Breast epithelium (tissue), 4 donors: ENCODE data around the gene CCDC30. TPM values are rescaled to one million over a fixed set of nuclear protein-coding genes. Genes with fewer than 3 reads are reported as not detected.
A peak's percentile ranks its signal among the peaks of the same experiment; 100 is the strongest.

Experiments used
- DNase-seq, 2 donors: peaks; one replicate each; pipeline ENCODE4 v3.0.0-alpha.2; 2019; ENCODE audit warnings: low spot score in 2 of 2
- H3K27ac ChIP-seq, 2 donors: fragments of 200-600 bp; sonication (generic) in 1 of 2; one replicate each; pipeline ENCODE4 v1.5.1; 2016 to 2019; ENCODE audit warnings: mild to moderate bottlenecking in 1 of 2
- H3K27me3 ChIP-seq, 2 donors: fragments of 200-600 bp; sonication (generic) in 1 of 2; one replicate each; pipeline versions ENCODE4 v1.5.1 to v1.6.0; 2017 to 2019; ENCODE audit warnings: control low read depth in 1 of 2, mild to moderate bottlenecking in 1 of 2
- H3K36me3 ChIP-seq: fragments of 200-600 bp; one replicate; pipeline ENCODE4 v1.5.1; 2019
- H3K4me1 ChIP-seq, 2 donors: fragments of 200-600 bp; sonication (generic); one replicate each; pipeline ENCODE4 v1.5.1; 2016 to 2019; ENCODE audit warnings: control low read depth in 1 of 2
- H3K4me3 ChIP-seq, 3 donors: fragments of 200-600 bp; sonication (generic); 1 replicate in 2 of 3; 2 replicates in 1 of 3; pipeline ENCODE4 v1.5.1; 2016 to 2019; ENCODE audit warnings: mild to moderate bottlenecking in 3 of 3, moderate library complexity in 2 of 3
- H3K9me3 ChIP-seq, 2 donors: fragments of 200-600 bp; sonication (generic) in 1 of 2; one replicate each; pipeline ENCODE4 v1.5.1; 2016 to 2019; ENCODE audit warnings: control low read depth in 1 of 2
- POLR2A ChIP-seq: fragments of 450-650 bp; IDR thresholded peaks from one replicate; pipeline ENCODE4 v1.6.1; 2016; ENCODE audit warnings: antibody characterized with exemption, mild to moderate bottlenecking, moderate library complexity
- POLR2AphosphoS5 ChIP-seq, 3 donors: sonication (generic); formaldehyde crosslinking; IDR thresholded peaks; one replicate each; pipeline ENCODE4 v1.6.1; 2017; ENCODE audit warnings: antibody characterized with exemption in 3 of 3
- intact Hi-C: fragments of 100-400 bp; cut with DNase I; formaldehyde crosslinking; loops from one replicate; pipeline ENCODE4 v1.15.1; 2023; ENCODE audit warnings: low total_unique reads
- total RNA-seq, 3 donors: library from RNA; depleted of rRNA; stranded (reverse); fragments of >200 nt; gene quantifications; one replicate each; pipeline ENCODE4 v1.1.0, GENCODE V29; 2016
- TF ChIP-seq, protein P1 (sequence below), 3 donors: fragments of 450-650 bp; IDR thresholded peaks; one replicate each; pipeline ENCODE4 v1.5.1; 2016 to 2017; ENCODE audit warnings: antibody characterized with exemption in 3 of 3, mild to moderate bottlenecking in 3 of 3, moderate library complexity in 3 of 3

CCDC30 gene
- total RNA-seq, 3 donors from 2014 or later = 3.4 to 15.4 (median 14.0) TPM

DNA sequence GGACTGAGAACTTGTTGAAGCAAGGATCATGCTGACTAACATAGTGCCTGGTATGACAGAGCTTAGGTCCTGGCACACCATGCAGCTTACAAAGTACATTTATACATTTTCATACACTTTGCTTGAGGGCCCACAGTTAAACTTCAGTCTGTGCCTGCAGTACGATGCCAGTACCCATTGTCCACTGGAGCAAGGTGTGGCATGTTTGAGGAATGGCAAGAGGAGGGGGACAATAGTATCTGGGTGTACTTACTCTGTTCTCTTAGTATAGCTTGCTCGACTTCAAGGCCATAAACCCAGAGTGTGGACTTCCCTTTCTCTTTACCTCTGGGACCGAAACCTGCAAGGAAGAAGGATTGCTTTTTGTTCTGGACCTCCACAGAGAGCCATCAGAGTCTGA lies 212.4 kb downstream of the CCDC30 start:
- H3K27me3 ChIP-seq = no peaks in the 10 kb centered on the region
- no peaks in the 10 kb centered on the region for H3K9me3 ChIP-seq
- intact Hi-C loops = loop anchor here (5.0 kb wide), 1 partner anchor 1653 kb away; the partner anchor contains the start of gene SLFNL1
- no peak overlapping the region for H3K4me3 ChIP-seq
- DNase-seq = no peak
- no peaks in the 10 kb centered on the region for H3K4me1 ChIP-seq
- H3K36me3 ChIP-seq = no peaks in the 10 kb centered on the region
- TF ChIP-seq POLR2AphosphoS5 (IDR thresholded peaks at IDR 0.05) (no peak), POLR2A (no peak)
- TF ChIP-seq, protein P1, sequence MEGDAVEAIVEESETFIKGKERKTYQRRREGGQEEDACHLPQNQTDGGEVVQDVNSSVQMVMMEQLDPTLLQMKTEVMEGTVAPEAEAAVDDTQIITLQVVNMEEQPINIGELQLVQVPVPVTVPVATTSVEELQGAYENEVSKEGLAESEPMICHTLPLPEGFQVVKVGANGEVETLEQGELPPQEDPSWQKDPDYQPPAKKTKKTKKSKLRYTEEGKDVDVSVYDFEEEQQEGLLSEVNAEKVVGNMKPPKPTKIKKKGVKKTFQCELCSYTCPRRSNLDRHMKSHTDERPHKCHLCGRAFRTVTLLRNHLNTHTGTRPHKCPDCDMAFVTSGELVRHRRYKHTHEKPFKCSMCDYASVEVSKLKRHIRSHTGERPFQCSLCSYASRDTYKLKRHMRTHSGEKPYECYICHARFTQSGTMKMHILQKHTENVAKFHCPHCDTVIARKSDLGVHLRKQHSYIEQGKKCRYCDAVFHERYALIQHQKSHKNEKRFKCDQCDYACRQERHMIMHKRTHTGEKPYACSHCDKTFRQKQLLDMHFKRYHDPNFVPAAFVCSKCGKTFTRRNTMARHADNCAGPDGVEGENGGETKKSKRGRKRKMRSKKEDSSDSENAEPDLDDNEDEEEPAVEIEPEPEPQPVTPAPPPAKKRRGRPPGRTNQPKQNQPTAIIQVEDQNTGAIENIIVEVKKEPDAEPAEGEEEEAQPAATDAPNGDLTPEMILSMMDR (IDR thresholded peaks at IDR 0.05) = no peak
- no peak overlapping the region for H3K27ac ChIP-seq

GRCh38 chr1:42676534-42677087 lies 213.5 kb downstream of the CCDC30 start:
- Histone ChIP-seq H3K27me3 (no peaks in the 10 kb centered on the region), H3K4me3 (no peak overlapping the region), H3K27ac (no peak overlapping the region), H3K4me1 (no peaks in the 10 kb centered on the region), H3K9me3 (no peaks in the 10 kb centered on the region), H3K36me3 (no peaks in the 10 kb centered on the region)
- intact Hi-C loops = loop anchor here (5.0 kb wide), 1 partner anchor 1654 kb away; the partner anchor contains the start of gene SLFNL1
- DNase-seq = no peak
- TF ChIP-seq POLR2A = no peak
- TF ChIP-seq, protein P1 (IDR thresholded peaks at IDR 0.05) = no peak
- no peak for TF ChIP-seq POLR2AphosphoS5 (IDR thresholded peaks at IDR 0.05)

GRCh38 chr1:42679364-42679983 lies 216.4 kb downstream of the CCDC30 start:
- intact Hi-C loops = loop anchor here (5.0 kb wide), 1 partner anchor 1657 kb away; the partner anchor contains the start of gene SLFNL1
- Histone ChIP-seq H3K36me3 (no peaks in the 10 kb centered on the region), H3K27ac (peak overlapping the region in 1 of 2 donors; percentile 48), H3K9me3 (no peaks in the 10 kb centered on the region), H3K27me3 (no peaks in the 10 kb centered on the region), H3K4me3 (no peak overlapping the region), H3K4me1 (peaks cover 4 to 12% of the 10 kb centered on the region in 2 donors)
- TF ChIP-seq, protein P1 (IDR thresholded peaks at IDR 0.05) = no peak
- TF ChIP-seq POLR2A (no peak), POLR2AphosphoS5 (IDR thresholded peaks at IDR 0.05) (no peak)
- no peak for DNase-seq

GRCh38 chr1:42680055-42680454 lies 217.0 kb downstream of the CCDC30 start:
- H3K27me3 ChIP-seq = no peaks in the 10 kb centered on the region
- no peak for TF ChIP-seq POLR2AphosphoS5 (IDR thresholded peaks at IDR 0.05)
- no peak for TF ChIP-seq POLR2A
- TF ChIP-seq, protein P1 (IDR thresholded peaks at IDR 0.05) = no peak
- no peaks in the 10 kb centered on the region for H3K36me3 ChIP-seq
- no peak for DNase-seq
- intact Hi-C loops = no loop called here
- no peak overlapping the region for H3K4me3 ChIP-seq
- no peak overlapping the region for H3K27ac ChIP-seq
- H3K9me3 ChIP-seq = no peaks in the 10 kb centered on the region
- H3K4me1 ChIP-seq = peaks cover 7 to 15% of the 10 kb centered on the region in 2 donors
